Liver (tissue), 9 donors: Measurements from ENCODE around the gene IFIT3. TPM values are rescaled to one million over a fixed set of nuclear protein-coding genes. Genes with fewer than 3 reads are reported as not detected.

ENCODE experiments used
- DNase-seq: peaks from one replicate; pipeline ENCODE4 v3.0.0-alpha.2; 2017; ENCODE audit warnings: low spot score
- H3K27ac ChIP-seq, 2 donors: one replicate each; pipeline ENCODE4 v1.7.0; 2013; ENCODE audit warnings: inconsistent platforms in 2 of 2, low read length in 2 of 2, control low read depth in 1 of 2, low read depth in 1 of 2, mild to moderate bottlenecking in 1 of 2
- H3K27me3 ChIP-seq, 4 donors: one replicate each; pipeline versions ENCODE4 v1.6.1 to v1.7.0; 2013; ENCODE audit warnings: low read length in 3 of 4, inconsistent platforms in 1 of 4, mild to moderate bottlenecking in 1 of 4, moderate library complexity in 1 of 4; ENCODE audit not compliant: control insufficient read depth in 4 of 4, insufficient read depth in 4 of 4
- H3K36me3 ChIP-seq, 4 donors: one replicate each; pipeline versions ENCODE4 v1.6.1 to v1.7.0; 2013; ENCODE audit warnings: low read length in 3 of 4, mild to moderate bottlenecking in 3 of 4, low read depth in 1 of 4, moderate library complexity in 1 of 4; ENCODE audit not compliant: control insufficient read depth in 4 of 4, insufficient read depth in 3 of 4
- H3K4me1 ChIP-seq, 4 donors: one replicate each; pipeline versions ENCODE4 v1.6.1 to v1.7.0; 2013; ENCODE audit warnings: low read length in 3 of 4, mild to moderate bottlenecking in 3 of 4, moderate library complexity in 1 of 4; ENCODE audit not compliant: control insufficient read depth in 4 of 4, insufficient read depth in 4 of 4
- H3K4me3 ChIP-seq, 3 donors: one replicate each; pipeline versions ENCODE4 v1.6.1 to v1.7.0; 2013; ENCODE audit warnings: low read length in 3 of 3, control low read depth in 1 of 3, low read depth in 1 of 3, mild to moderate bottlenecking in 1 of 3
- H3K9ac ChIP-seq, 2 donors: one replicate each; pipeline ENCODE4 v1.7.0; 2013; ENCODE audit warnings: low read length in 2 of 2, mild to moderate bottlenecking in 2 of 2, moderate library complexity in 2 of 2, control low read depth in 1 of 2, low read depth in 1 of 2
- H3K9me3 ChIP-seq, 4 donors: one replicate each; pipeline versions ENCODE4 v1.6.1 to v1.7.0; 2013; ENCODE audit warnings: low read length in 3 of 4; ENCODE audit not compliant: control insufficient read depth in 4 of 4
- ATF3 ChIP-seq: IDR thresholded peaks from 2 replicates; pipeline ENCODE4 v1.6.1; 2016; ENCODE audit warnings: antibody characterized with exemption
- EGR1 ChIP-seq, 2 donors: IDR thresholded peaks; 2 replicates each; pipeline ENCODE4 v1.6.1; 2016 to 2018; ENCODE audit warnings: antibody characterized with exemption in 2 of 2, low read depth in 2 of 2
- FOXA1 ChIP-seq: IDR thresholded peaks from 2 replicates; pipeline ENCODE4 v1.6.1; 2016; ENCODE audit warnings: antibody characterized with exemption
- FOXA2 ChIP-seq: IDR thresholded peaks from 2 replicates; pipeline ENCODE4 v1.6.1; 2016; ENCODE audit warnings: antibody characterized with exemption
- HNF4A ChIP-seq, 2 donors: conservative IDR thresholded peaks; 2 replicates each; pipeline ENCODE4 v1.6.1; 2016; ENCODE audit warnings: antibody characterized with exemption in 2 of 2, mild to moderate bottlenecking in 2 of 2
- HNF4G ChIP-seq: IDR thresholded peaks from 2 replicates; pipeline ENCODE4 v1.6.1; 2016; ENCODE audit warnings: antibody characterized with exemption
- JUND ChIP-seq, 2 donors: IDR thresholded peaks; 2 replicates each; pipeline ENCODE4 v1.6.1; 2016; ENCODE audit warnings: antibody characterized with exemption in 2 of 2
- NR2F2 ChIP-seq: IDR thresholded peaks from 2 replicates; pipeline ENCODE4 v1.6.1; 2016; ENCODE audit warnings: antibody characterized with exemption
- RAD21 ChIP-seq, 2 donors: IDR thresholded peaks; 2 replicates each; pipeline ENCODE4 v1.6.1; 2016; ENCODE audit warnings: antibody characterized with exemption in 2 of 2, mild to moderate bottlenecking in 2 of 2
- RXRA ChIP-seq, 2 donors: IDR thresholded peaks; 2 replicates each; pipeline ENCODE4 v1.6.1; 2017 to 2018; ENCODE audit warnings: antibody characterized with exemption in 2 of 2, mild to moderate bottlenecking in 1 of 2
- SP1 ChIP-seq: IDR thresholded peaks from 2 replicates; pipeline ENCODE4 v1.6.1; 2018; ENCODE audit warnings: antibody characterized with exemption, mild to moderate bottlenecking
- YY1 ChIP-seq: IDR thresholded peaks from 2 replicates; pipeline ENCODE4 v1.6.1; 2016; ENCODE audit warnings: antibody characterized with exemption, mild to moderate bottlenecking
- WGBS: extraction: QIAGEN DNeasy Blood & Tissue Kit; methylation state at CpG from one replicate; pipeline ENCODE4 v1.1.7; 2013; 5-methylcytosine and 5-hydroxymethylcytosine counted together
- polyA plus RNA-seq, 2 donors: library from polyadenylated mRNA; stranded (reverse) in 1 of 2; unstranded in 1 of 2; fragments of 200-250 nt in 1 of 2; fragments of >200 nt in 1 of 2; fragmentation: Nextera tagmentation in 1 of 2; extraction: Ambion mirVana in 1 of 2; gene quantifications; one replicate each; pipeline versions ENCODE4 v1.2.1 to v1.2.3, GENCODE V29; 2013 to 2015
- total RNA-seq, 2 donors: library from RNA; depleted of rRNA; stranded (reverse); fragments of >200 nt; gene quantifications; one replicate each; pipeline ENCODE4 v1.2.3, GENCODE V29; 2014
- TF ChIP-seq, protein P1 (sequence below): fragments of 150-350 bp; IDR thresholded peaks from 2 replicates; pipeline ENCODE4 v1.5.1; 2017; ENCODE audit warnings: improper control_type of control experiment, low read depth, low read length; ENCODE audit not compliant: missing input control
- TF ChIP-seq, protein P2 (sequence below): IDR thresholded peaks from 2 replicates; pipeline ENCODE4 v1.6.1; 2016; ENCODE audit warnings: antibody characterized with exemption
- TF ChIP-seq, protein P3 (sequence below): IDR thresholded peaks from 2 replicates; pipeline ENCODE4 v1.6.1; 2016; ENCODE audit warnings: antibody characterized with exemption
- donor health status: healthy.
- donor health status: healthy.
- donor health status: healthy.
- donor health status: healthy.
- donor health status: healthy.

The IFIT3 gene
- total and polyA plus RNA-seq, 4 donors, result 9.2 to 11.2 (median 10.4) TPM

GRCh38 chr10:89342206-89342958 lies 14.6 kb downstream of the IFIT3 start:
- H3K9ac ChIP-seq, result no peak overlapping the region
- H3K27me3 ChIP-seq, result no peaks in the 10 kb centered on the region
- 65% methylated on average over 3 of the region's 3 CpGs for WGBS
- TF ChIP-seq RAD21 (IDR thresholded peaks at IDR 0.05) (no peak), SP1 (no peak), NR2F2 (no peak), HNF4G (no peak), ATF3 (no peak), YY1 (peak; percentile 27)
- TF ChIP-seq, protein P1, sequence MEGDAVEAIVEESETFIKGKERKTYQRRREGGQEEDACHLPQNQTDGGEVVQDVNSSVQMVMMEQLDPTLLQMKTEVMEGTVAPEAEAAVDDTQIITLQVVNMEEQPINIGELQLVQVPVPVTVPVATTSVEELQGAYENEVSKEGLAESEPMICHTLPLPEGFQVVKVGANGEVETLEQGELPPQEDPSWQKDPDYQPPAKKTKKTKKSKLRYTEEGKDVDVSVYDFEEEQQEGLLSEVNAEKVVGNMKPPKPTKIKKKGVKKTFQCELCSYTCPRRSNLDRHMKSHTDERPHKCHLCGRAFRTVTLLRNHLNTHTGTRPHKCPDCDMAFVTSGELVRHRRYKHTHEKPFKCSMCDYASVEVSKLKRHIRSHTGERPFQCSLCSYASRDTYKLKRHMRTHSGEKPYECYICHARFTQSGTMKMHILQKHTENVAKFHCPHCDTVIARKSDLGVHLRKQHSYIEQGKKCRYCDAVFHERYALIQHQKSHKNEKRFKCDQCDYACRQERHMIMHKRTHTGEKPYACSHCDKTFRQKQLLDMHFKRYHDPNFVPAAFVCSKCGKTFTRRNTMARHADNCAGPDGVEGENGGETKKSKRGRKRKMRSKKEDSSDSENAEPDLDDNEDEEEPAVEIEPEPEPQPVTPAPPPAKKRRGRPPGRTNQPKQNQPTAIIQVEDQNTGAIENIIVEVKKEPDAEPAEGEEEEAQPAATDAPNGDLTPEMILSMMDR, result no peak
- H3K36me3 ChIP-seq, result peaks cover 13 to 22% (median 17%) of the 10 kb centered on the region in 4 donors
- DNase-seq, result no peak
- no peak overlapping the region for H3K4me3 ChIP-seq
- no peaks in the 10 kb centered on the region for H3K9me3 ChIP-seq
- no peak overlapping the region for H3K27ac ChIP-seq
- peaks cover 6 to 20% (median 15%) of the 10 kb centered on the region in 4 donors for H3K4me1 ChIP-seq

- no peak for TF ChIP-seq ATF3
- TF ChIP-seq, protein P2, sequence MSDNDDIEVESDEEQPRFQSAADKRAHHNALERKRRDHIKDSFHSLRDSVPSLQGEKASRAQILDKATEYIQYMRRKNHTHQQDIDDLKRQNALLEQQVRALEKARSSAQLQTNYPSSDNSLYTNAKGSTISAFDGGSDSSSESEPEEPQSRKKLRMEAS, result no peak
- TF ChIP-seq SP1, result no peak
- TF ChIP-seq, protein P3, sequence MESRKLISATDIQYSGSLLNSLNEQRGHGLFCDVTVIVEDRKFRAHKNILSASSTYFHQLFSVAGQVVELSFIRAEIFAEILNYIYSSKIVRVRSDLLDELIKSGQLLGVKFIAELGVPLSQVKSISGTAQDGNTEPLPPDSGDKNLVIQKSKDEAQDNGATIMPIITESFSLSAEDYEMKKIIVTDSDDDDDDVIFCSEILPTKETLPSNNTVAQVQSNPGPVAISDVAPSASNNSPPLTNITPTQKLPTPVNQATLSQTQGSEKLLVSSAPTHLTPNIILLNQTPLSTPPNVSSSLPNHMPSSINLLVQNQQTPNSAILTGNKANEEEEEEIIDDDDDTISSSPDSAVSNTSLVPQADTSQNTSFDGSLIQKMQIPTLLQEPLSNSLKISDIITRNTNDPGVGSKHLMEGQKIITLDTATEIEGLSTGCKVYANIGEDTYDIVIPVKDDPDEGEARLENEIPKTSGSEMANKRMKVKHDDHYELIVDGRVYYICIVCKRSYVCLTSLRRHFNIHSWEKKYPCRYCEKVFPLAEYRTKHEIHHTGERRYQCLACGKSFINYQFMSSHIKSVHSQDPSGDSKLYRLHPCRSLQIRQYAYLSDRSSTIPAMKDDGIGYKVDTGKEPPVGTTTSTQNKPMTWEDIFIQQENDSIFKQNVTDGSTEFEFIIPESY, result no peak
- TF ChIP-seq JUND (IDR thresholded peaks at IDR 0.05), result no peak
- TF ChIP-seq, protein P1, result no peak
- no peak for TF ChIP-seq EGR1 (IDR thresholded peaks at IDR 0.05; ENCODE audit: low read depth in 2 of 2)
- TF ChIP-seq HNF4A (conservative IDR thresholded peaks at IDR 0.05), result no peak
- TF ChIP-seq RXRA (IDR thresholded peaks at IDR 0.05), result no peak
- TF ChIP-seq FOXA1, result no peak
- TF ChIP-seq FOXA2, result no peak
- TF ChIP-seq RAD21 (IDR thresholded peaks at IDR 0.05), result no peak
- H3K27ac ChIP-seq, result no peak overlapping the region
- no peak for DNase-seq
- peaks cover 9 to 18% (median 14%) of the 10 kb centered on the region in 4 donors for H3K36me3 ChIP-seq
- no peak overlapping the region for H3K4me3 ChIP-seq
- H3K27me3 ChIP-seq, result no peaks in the 10 kb centered on the region
- no peak overlapping the region for H3K9ac ChIP-seq
- no peaks in the 10 kb centered on the region for H3K9me3 ChIP-seq
- 95% methylated on average over 5 of the region's 5 CpGs for WGBS
- H3K4me1 ChIP-seq, result peaks cover 6 to 25% (median 17%) of the 10 kb centered on the region in 4 donors
These were observed 15.4 kb downstream of the IFIT3 start for GRCh38 chr10:89343089-89343767.
